ENCODE data around the gene DIP2B. TPM values are rescaled to one million over a fixed set of nuclear protein-coding genes. Genes with fewer than 3 reads are reported as not detected.

The DIP2B gene
- total RNA-seq, 1 donor from 2014 or later, result 9.4 TPM

DNA sequence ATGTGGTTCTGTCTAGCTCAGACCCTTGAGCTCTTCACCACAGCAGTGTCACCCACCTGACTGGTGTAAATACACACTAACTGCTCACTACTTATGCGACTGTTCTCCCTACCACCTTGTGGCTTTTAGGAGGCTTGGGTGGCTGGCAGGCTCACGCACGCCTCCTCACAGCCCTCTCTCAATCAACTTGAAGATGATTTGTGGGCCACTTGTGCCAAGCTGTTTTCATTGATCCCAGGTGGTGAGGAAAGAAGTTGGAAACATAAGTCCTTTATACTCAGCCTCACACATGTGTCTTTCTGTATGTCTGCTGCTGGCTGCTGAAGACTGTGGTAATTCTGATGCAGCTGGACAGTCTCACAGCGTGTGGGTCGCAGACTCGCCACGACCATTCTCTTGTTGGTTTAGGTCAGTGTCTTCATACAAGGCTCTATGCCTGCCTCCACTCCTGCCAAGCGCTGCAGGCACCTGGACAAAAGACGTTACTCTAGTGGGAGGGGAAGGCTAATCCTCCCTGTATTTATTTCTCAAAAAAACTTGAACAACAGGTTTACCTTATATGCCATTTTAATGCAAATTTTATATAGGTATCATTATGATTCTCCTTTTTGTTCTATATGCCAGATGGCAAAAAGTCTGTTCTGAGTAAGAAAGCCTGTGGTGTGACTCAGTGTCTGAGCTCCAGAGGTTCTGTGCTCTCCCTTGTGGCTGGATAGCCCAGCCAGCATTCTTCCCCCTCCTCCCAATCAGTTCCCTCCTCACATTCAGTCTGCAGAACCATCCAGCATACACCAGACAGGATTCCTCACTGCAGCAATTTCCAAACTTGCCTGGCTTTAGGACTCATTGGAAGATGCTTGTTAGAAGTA is 115.6 kb downstream of the DIP2B start:
- ATAC-seq, result peak; percentile 69
- DNase-seq (ENCODE audit: missing footprints), result no peak
- intact Hi-C loops (cut with DNase I), result no loop called here

DNA sequence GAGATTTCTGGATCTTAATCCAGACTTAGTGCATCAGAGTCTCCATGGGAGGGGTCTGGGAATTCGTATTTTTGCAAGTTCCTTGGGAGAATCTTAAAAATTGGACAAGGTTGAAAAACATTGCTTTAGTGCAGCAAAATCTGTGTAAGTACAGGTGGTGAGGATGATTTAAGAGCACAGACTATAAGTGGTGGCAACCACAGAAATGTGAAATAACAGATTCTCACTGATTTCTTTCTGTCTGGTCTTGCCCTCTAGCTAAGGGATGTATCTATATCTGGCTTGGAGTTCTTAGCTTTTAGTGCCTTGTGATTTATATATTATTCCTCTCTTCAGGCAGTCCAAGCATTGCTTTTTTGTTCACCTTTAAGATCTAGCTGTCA is 116.2 kb downstream of the DIP2B start:
- ATAC-seq (no peak), DNase-seq (ENCODE audit: missing footprints) (no peak)
- intact Hi-C loops (cut with DNase I), result no loop called here

DNA sequence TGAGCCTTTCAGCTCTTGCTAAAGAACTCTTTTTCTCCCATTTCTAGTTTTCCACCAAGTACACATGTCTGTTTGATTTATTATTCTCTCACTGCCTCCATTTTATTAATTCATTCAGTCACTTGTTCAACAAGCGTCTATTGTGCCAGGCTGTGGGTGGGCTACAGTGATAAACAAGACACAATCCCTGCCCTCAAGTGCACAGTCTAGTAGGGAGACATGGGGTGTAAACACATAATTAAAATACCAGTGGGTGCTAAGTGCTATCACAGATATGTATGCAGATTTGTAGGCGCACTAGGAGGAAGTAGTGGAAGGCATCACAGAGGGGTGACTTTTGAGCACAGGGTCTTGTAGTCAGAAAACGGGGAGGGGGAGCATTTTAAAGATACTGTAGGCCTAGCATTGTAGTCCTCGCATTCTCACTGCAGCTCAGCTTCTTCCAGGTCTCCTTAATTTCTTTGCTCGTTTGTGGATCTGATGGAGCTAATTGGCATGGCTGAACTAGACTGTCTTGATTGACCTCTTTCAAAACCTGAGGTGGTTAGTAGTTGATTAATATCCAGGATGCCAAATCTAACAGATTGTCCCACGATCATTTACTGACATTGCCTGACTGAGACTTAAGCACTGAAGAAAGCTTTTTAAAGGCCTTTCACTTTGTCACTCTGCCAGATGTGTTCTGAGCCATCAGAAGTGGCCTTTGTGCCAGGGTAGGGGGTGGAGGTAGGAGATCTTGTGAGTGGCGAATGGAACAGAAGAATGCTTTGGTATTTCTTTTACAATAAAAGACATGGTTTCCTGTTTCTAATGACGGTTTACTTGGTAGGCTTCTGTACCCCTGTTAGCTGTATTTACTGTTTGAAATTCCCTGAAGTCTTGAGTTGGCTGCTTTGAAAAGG is 116.9 kb downstream of the DIP2B start:
- intact Hi-C loops (cut with DNase I), result no loop called here
- ATAC-seq (peak; percentile 42), DNase-seq (ENCODE audit: missing footprints) (no peak)

DNA sequence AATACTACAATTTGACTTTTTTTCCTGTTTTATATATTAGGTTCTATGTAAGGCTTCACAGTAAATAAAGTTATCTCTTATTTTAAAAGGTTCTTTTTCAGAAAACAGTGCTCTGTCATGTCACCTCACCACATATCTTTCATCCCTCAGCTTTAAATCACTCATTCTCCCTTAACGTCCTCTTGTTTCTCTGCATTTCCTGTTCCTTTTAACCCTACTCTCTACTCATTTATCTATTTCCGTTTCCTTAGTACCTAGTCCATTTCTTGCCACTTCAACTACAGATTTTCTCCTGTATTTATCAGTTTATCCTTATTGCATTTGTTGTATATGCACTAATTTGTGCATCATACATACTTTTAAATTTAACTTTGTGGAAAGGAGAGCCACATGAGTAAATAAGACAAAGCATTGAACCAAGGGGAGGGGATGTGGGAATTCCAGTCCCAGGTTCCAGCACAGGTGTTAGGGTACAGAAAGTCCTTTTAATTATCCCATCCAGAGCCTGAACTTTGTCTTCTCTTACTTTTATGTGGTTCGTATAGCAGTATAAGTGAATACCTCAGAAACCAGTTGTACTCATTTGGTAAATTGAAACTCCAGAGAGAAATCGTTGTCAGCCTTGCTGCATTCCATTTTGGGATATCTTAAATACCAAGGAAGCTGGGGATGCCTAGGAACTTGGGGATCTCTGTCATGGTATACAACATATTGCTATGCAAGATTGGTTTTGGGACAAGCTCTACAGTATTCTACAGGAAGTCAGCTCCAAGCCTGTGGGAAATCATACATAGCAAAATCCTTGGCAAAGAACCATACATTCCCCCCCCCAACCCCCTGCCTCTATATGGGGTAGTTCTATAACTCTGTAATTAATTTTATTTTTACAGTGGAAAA is 120.5 kb downstream of the DIP2B start:
- intact Hi-C loops (cut with DNase I), result no loop called here
- ATAC-seq (no peak), DNase-seq (ENCODE audit: missing footprints) (no peak)

DNA sequence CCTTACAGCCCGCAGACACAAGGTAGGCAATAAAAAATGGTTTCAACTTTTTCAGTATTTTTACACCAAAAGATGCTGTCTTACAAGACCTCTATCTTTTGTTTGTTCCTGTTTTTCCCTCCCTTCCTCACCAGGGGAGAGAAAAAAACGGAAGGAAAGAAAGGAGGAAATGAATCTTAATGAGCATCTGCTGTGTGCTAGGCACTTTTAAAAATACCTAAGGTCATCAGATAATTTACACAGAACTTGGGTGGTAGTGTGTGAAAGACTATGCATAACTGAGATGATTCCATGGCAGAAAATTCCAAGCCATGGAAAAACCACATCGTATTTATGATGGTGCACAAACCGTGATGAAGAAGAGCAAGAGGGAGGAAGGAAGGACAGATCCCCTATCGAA is 121.2 kb downstream of the DIP2B start:
- ATAC-seq (peak; percentile 34), DNase-seq (ENCODE audit: missing footprints) (no peak)
- intact Hi-C loops (cut with DNase I), result no loop called here

DNA sequence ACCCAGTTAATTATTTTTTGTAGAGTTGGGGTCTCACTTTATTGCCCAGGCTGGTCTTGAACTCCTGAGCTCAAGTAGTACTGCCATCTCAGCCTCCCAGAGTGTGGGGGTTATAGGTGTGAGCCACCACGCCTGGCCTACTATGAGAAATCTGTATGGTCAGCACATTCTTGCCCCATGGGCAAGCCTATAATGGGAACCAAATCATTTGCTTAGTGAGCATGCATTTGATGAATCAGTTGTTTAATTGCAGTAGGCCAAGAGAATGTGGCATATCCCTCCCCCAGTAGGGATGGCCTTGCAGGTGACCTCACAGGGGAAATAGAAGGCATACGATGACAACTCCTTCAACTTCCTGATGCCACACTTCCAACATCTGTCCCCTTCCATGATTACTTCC is 122.7 kb downstream of the DIP2B start:
- ATAC-seq (no peak), DNase-seq (ENCODE audit: missing footprints) (no peak)
- intact Hi-C loops (cut with DNase I), result no loop called here

DNA sequence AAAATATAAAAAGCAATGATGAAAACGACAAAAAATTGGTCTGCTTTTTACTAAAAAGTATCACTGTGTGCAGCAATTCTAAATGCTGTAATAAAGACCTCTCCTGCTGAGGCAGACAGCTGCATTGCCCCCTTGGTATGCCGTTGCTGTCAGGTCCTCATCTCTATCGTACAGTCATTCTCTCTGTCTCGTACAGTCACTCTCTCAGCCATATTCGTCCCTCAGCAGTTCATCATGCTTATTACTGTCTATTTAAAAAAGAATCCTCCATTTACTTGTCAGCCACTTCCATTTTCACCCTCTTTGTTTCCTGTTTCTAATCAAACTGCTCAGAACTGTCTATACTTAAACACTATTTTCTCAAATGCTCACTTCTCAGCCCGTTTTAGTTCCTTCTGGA is 123.6 kb downstream of the DIP2B start:
- ATAC-seq, result no peak
- intact Hi-C loops (cut with DNase I), result no loop called here
- DNase-seq (ENCODE audit: missing footprints), result no peak

DNA sequence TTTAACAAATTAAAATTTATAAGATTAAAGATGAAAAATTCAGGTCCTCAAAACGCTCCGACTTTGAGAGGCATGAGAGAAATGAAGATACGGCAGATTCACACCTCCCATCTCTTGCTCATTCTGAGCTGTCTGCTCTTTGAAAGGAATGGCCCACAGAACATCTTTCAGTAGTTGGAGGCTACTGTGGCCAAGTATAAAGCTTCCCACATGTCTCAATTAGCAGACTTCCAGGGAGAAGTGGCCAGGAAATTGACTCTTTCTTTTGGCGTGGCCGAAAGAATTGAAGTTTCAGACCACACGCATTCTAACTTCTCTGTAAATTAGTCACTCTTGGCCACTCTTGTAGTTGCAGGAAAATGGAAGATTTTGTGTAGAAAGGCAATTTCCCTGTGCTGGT is 129.2 kb downstream of the DIP2B start:
- intact Hi-C loops (cut with DNase I), result loop anchor here (10.0 kb wide), 1 partner anchor 59 kb away; no protein-coding TSS in a partner anchor
- ATAC-seq (peak; percentile 19), DNase-seq (ENCODE audit: missing footprints) (no peak)

DNA sequence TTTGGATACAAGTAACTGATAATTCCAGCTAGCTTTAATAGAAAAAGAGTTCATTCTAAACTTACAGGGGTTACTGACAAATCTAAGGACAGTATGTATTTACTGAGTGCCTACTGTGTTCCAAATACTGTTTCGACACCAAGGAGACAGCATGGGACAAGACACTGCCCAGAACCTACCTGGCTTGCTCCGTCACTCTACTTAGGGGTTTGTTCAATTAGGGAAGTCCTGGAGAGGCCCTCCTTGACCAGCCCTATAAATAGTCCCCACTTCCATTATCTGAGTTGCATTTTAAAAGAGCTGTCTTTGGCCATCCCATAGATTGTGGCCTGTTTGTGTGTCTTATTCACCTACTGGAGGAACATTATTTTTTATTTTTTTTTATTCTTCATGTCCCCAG is 129.6 kb downstream of the DIP2B start:
- peak; percentile 40 for ATAC-seq
- DNase-seq (ENCODE audit: missing footprints), result no peak
- intact Hi-C loops (cut with DNase I), result loop anchor here (10.0 kb wide), 1 partner anchor 60 kb away; no protein-coding TSS in a partner anchor

DNA sequence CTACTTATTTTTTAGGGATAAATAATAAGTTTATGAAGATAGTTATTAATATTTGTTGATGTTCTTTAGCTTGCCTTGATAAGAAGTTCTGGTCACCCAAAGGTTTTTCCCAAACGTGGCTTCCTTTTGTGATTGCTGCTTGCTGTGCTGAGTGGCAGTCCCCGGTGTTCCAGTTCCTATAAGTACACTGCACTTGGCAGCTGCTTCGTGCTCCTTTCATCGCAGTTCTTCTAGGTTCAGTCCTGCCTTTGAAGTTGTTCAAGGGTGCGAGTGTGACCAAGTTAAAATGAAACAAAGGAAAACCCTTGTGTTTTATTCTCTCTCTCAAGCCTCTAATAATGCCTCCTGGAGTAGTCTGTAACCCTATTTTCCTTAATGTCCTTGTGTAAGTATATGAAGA is 130.6 kb downstream of the DIP2B start:
- no peak for DNase-seq (ENCODE audit: missing footprints)
- intact Hi-C loops (cut with DNase I), result loop anchor here (10.0 kb wide), 1 partner anchor 61 kb away; no protein-coding TSS in a partner anchor
- ATAC-seq, result peak; percentile 61

DNA sequence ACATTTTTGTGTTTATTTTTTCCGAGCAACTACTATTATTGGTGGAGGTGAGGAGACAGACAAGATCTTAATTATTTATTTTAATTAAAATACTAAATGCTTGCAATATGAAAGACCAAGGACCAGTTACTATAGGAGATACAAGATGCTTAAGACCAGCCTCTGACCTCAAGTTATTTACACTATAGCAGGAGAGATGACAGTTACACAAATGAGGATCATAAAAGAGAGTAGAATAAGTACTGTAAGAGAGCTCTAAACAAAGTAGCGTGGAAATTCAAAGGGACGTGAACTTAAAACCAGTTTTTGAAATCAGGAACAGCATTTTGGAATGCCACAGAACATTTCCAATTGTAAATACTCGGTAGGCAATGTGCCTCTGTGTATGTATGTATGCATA is 131.1 kb downstream of the DIP2B start:
- DNase-seq (ENCODE audit: missing footprints) (no peak), ATAC-seq (no peak)
- intact Hi-C loops (cut with DNase I), result loop anchor here (10.0 kb wide), 1 partner anchor 61 kb away; no protein-coding TSS in a partner anchor

DNA sequence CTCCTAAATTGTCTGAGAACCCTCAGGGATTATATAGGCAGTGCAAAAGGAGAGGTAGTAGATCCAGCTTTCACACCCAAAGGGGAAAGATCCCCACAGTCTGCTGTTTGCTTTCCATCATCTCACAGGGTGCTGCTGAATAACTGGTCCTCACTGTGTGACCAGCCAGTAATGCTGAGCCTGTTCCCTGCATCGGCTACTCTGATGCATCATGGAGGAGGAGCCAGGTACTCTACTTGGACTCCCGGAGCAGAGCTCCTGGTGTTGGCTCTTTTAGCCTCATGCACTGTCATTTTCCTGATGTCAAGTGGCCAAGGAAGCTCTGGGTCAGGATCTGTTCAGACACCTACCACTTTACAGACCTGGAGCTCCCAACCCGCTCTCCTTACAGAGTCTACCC is 131.7 kb downstream of the DIP2B start:
- DNase-seq (ENCODE audit: missing footprints), result no peak
- intact Hi-C loops (cut with DNase I), result loop anchor here (10.0 kb wide), 1 partner anchor 62 kb away; no protein-coding TSS in a partner anchor
- no peak for ATAC-seq

DNA sequence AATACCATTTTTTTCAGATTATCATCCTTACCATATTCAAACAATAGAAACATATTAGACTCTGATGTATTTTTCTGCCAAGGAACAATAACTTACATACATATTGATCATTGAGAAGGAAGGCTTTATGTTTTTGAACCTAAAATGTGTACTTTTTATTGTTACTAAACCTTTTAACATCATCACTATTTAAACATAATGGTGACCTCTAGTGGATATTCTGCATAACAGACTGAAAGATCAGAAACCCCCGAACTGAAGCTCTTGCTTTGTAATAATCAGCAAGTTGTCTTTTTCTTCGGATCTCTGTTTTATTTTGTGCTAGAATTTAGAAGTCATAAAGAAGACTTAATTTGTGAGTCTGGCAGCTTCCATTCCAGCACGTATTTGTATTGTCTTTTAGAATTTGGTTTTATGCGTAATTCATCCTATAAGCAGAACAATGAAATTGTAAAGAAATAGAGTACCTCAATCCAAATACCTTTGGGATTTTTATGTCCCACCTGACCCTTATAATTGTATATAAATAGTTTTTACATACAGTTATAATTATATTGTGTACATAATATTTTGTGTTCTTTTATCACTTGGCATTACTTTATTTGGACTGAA is 133.2 kb downstream of the DIP2B start:
- no peak for DNase-seq (ENCODE audit: missing footprints)
- intact Hi-C loops (cut with DNase I), result loop anchor here (1.0 to 10.0 kb wide), 2 partner anchors 63 to 134 kb away; partner anchors contain the start of gene DIP2B
- ATAC-seq, result no peak

DNA sequence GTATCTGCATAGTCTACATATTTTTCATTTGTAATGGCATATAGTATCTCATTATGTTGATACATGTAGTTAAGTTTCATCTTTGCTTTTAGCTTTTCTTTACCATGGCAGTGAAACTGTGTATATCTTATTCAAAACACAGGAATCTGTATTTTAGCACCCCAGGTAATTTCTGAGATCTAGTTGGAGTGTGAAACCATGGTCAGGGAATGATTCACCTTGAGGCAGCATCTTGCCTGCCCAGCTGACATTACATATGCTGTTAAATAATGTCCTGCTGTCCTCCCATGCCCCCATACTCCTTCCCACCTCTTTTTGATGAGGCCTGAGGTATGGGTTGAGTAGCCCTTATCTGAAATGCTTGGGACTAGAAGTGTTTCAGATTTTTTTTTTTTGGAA is 133.7 kb downstream of the DIP2B start:
- no peak for ATAC-seq
- intact Hi-C loops (cut with DNase I), result loop anchor here (1.0 to 10.0 kb wide), 2 partner anchors 64 to 134 kb away; partner anchors contain the start of gene DIP2B
- DNase-seq (ENCODE audit: missing footprints), result no peak

DNA sequence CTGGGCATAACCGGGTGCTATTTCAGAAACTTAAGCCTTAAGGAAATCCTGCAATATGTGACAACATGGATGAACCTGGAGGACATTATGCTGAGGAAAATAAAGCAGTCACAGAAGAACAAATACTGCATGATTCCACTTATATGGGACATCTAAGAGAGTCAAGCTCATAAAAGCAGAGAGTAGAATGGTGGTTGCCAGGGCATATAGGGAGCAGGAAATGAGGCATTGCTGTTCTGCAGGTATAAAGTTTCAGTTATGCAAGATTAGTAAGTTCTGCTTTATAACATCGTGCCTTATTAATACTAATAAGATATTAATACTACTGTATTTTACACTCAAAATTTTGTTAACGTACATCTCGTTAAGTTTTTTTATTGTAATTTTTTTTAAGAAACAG is 134.9 kb downstream of the DIP2B start:
- ATAC-seq (no peak), DNase-seq (ENCODE audit: missing footprints) (no peak)
- intact Hi-C loops (cut with DNase I), result loop anchor here (10.0 kb wide), 1 partner anchor 65 kb away; no protein-coding TSS in a partner anchor

DNA sequence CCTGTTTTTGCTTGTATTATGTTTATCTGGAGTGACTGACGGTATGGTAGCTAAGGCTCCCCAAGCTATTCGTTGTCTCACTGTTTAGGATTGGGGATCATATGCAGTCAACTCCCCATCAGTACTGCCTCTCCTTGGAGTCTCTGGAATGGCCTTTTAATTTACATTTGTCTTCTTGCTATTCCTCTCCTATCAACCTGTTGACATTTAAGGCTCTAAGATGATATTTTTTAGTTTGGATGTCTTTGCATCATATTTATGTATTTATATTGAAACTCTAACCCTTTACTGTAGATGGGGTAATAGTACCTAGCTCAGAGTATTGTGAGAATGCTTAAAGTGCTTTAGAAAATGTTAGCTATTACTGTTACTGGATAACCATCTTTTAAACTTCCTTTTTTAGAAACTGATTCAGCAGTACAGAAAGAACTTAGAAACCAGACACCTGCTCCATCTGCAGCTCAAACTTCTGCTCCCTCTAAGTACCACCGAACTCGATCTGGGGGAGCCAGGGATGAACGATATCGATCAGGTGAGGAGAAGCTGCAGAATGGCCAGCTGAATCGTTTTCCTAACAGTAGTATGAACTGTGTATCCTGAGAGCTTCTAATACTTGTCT is 135.6 kb downstream of the DIP2B start:
- no peak for ATAC-seq

DNA sequence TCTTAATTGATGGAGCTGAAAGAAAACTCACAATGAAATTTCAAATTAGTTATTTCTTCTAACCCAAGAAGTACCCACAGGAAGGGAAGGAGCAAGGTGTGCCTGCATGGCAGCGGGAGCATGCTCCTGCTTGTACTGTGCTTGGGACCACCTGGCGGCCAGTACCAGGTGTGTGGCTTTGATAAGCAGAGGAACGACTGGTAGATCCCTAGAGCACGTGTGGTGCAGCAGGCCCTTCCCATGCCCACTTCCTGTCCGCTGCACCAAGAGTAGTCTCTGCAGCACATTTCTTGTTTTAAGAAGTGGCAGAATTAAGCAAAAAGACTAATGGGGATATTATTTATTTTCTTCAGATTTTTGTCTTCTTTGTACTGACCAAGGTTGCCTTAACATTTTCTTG is 136.8 kb downstream of the DIP2B start:
- ATAC-seq (no peak), DNase-seq (ENCODE audit: missing footprints) (no peak)
- intact Hi-C loops (cut with DNase I), result no loop called here

More for the DNA sequence above, 135.6 kb downstream of the DIP2B start:
- no peak for DNase-seq (ENCODE audit: missing footprints)
- intact Hi-C loops (cut with DNase I), result no loop called here

DNA sequence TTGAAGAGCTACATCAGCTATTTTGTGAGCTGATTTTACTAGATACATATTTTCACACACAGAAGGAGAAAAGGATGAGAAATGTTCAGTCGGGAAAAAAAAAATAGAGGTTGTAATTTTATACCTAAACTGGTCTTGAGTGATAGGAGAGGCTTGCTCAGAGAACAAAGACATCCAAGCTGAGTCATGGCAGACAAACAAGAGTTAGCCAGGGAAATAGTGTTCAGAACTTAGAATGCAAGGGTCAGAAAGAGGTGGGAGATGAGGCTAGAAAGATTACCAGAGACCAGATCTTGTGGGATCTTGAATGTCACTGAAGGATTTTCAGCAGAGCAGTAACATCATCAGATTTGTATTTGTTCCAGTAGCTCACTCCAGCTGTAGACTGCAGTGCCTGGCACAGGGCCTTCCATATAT is 137.3 kb downstream of the DIP2B start:
- intact Hi-C loops (cut with DNase I), result no loop called here
- no peak for DNase-seq (ENCODE audit: missing footprints)
- ATAC-seq, result no peak

All from Right ventricle myocardium inferior (tissue), 1 donor.